Measurements from ENCODE around the gene FOXD3.

FOXD3 gene

GRCh38 chr1:63362578-63362977 lies 40.2 kb downstream of the FOXD3 start:
- FAIRE-seq: no peak

- no peak for FAIRE-seq
These were observed 40.6 kb downstream of the FOXD3 start for GRCh38 chr1:63363014-63363413.

GRCh38 chr1:63366908-63367214 lies 44.5 kb downstream of the FOXD3 start:
- no peak for FAIRE-seq

GRCh38 chr1:63367215-63368103 lies 45.1 kb downstream of the FOXD3 start, which contains the start of gene ALG6:
Gene ALG6, plus strand, starts transcription at chr1:63367627. Its CDS starts 3,351 bp downstream, at chr1:63370978.
- FAIRE-seq: no peak

- no peak for FAIRE-seq
These were observed 45.8 kb downstream of the FOXD3 start for GRCh38 chr1:63368131-63368530.

Data from colon (tissue), 2 donors.